Measurements from ENCODE around the gene KCP.

DNA sequence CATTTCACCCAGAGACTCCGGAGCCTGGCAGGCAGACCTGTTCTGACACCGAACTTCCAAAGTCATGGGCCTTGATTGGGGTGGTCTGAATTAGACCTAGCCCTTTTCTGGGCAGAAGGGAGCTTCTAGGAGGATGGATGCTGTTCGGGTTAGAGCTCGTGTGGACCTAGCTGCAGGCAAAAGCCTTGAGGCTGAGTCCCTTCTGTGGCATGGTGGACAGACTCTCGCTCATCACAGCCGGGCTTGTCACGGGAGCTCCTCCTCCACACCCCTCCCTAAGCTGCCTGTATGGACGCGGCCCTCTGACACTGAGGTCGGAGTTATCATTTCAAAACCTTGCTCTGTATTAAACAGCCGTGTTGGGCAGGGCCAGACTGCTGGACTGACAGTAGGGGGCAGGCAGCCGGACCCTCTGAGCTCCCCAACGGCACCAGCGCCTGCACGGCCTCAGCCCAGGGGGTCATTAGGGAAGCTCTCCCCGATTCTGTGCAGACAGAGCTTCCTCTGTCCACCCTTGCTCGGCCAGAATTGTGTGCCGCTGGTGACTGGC lies 29.4 kb upstream of the KCP start:
- TF ChIP-seq, protein P1, sequence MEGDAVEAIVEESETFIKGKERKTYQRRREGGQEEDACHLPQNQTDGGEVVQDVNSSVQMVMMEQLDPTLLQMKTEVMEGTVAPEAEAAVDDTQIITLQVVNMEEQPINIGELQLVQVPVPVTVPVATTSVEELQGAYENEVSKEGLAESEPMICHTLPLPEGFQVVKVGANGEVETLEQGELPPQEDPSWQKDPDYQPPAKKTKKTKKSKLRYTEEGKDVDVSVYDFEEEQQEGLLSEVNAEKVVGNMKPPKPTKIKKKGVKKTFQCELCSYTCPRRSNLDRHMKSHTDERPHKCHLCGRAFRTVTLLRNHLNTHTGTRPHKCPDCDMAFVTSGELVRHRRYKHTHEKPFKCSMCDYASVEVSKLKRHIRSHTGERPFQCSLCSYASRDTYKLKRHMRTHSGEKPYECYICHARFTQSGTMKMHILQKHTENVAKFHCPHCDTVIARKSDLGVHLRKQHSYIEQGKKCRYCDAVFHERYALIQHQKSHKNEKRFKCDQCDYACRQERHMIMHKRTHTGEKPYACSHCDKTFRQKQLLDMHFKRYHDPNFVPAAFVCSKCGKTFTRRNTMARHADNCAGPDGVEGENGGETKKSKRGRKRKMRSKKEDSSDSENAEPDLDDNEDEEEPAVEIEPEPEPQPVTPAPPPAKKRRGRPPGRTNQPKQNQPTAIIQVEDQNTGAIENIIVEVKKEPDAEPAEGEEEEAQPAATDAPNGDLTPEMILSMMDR (IDR thresholded peaks at IDR 0.05): no peak
- TF ChIP-seq POLR2AphosphoS5 (IDR thresholded peaks at IDR 0.05) (no peak), POLR2A (IDR thresholded peaks at IDR 0.05) (no peak)

All from breast epithelium (tissue), 3 donors.